ENCODE results near the gene GLS2. TPM values are rescaled to one million over a fixed set of nuclear protein-coding genes. Genes with fewer than 3 reads are reported as not detected.
A peak's percentile ranks its signal among the peaks of the same experiment; 100 is the strongest.

GLS2 gene
- total RNA-seq, 1 experiment from 2014 or later, result 4.8 TPM

DNA sequence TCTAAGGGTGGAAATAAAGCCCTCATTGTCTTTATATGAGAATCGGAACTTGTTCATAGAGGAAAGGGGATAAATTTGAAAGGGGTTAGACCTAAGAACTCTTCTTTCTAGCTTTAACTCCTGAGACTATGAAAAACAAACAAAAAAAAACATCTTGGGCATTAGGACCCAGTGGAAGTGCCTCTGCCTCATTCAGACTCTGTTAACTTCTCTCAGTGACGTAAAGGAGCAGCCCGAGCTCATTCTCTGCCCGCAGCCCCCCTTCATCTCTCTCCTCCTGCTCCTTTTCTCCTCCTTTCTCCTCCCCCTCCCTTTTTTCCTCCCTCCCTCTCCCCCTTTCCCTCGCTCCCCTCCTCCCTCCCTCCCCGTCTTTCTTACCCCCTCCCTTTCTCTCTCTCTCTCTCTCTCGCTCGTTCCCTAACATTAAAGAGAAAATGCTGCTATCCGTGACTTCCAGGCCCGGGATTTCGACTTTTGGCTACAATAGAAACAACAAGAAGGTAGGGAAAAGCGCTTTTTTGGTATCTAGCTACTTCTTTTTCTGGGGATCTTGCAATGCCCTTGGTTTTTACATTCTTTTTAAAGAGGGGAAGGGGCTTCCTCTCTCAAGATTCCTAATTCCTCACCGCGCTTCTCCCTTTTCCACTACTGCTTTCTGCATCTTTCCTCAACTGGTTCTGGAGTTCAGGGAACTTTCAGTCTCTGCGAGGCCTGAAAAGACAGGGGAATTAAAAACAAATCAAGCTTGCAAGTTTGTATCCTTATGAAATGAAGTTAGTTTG, 33.8 kb upstream of the GLS2 start, which contains the start of gene RBMS2:
RBMS2 (plus strand) TSS at position 231 of the 782 bp plus-strand sequence; CDS start at position 435, 204 bp downstream.
- TF ChIP-seq, protein P1, sequence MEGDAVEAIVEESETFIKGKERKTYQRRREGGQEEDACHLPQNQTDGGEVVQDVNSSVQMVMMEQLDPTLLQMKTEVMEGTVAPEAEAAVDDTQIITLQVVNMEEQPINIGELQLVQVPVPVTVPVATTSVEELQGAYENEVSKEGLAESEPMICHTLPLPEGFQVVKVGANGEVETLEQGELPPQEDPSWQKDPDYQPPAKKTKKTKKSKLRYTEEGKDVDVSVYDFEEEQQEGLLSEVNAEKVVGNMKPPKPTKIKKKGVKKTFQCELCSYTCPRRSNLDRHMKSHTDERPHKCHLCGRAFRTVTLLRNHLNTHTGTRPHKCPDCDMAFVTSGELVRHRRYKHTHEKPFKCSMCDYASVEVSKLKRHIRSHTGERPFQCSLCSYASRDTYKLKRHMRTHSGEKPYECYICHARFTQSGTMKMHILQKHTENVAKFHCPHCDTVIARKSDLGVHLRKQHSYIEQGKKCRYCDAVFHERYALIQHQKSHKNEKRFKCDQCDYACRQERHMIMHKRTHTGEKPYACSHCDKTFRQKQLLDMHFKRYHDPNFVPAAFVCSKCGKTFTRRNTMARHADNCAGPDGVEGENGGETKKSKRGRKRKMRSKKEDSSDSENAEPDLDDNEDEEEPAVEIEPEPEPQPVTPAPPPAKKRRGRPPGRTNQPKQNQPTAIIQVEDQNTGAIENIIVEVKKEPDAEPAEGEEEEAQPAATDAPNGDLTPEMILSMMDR (IDR thresholded peaks at IDR 0.05; ENCODE audit: unreplicated experiment), result no peak
- ChIA-PET CTCF (interaction anchor here (0.6 to 2.6 kb wide), 14 partner anchors 10 to 1068 kb away, joined by 3 to 27 read pairs (median 4); no protein-coding TSS in a partner anchor), POLR2A (interaction anchor here (0.5 to 5.7 kb wide), 30 partner anchors 8 to 403 kb away, joined by 3 to 83 read pairs (median 4); partner anchors contain the start of genes ATP5F1B, BAZ2A, GLS2 and PAN2)
- Mint-ChIP-seq H3K9me3 (ENCODE audit: unreplicated experiment) (no peaks in the 10 kb centered on the region), H3K4me1 (ENCODE audit: insufficient read depth, unreplicated experiment) (peaks cover 32% of the 10 kb centered on the region), H3K4me3 (ENCODE audit: unreplicated experiment) (peak within 1 kb of the TSS; percentile 74), H3K27ac (ENCODE audit: low read depth, unreplicated experiment) (peak within 1 kb of the TSS; percentile 91), H3K27me3 (ENCODE audit: insufficient read depth, unreplicated experiment) (no peaks in the 10 kb centered on the region), H3K36me3 (ENCODE audit: insufficient read depth, unreplicated experiment) (no peaks in the 10 kb centered on the region)
- BruUV-seq (replicated peaks), result no TSS peak
- intact Hi-C loops (cut with micrococcal nuclease), result no loop called here
- peak; percentile 94 for DNase-seq (ENCODE audit: unreplicated experiment)

DNA sequence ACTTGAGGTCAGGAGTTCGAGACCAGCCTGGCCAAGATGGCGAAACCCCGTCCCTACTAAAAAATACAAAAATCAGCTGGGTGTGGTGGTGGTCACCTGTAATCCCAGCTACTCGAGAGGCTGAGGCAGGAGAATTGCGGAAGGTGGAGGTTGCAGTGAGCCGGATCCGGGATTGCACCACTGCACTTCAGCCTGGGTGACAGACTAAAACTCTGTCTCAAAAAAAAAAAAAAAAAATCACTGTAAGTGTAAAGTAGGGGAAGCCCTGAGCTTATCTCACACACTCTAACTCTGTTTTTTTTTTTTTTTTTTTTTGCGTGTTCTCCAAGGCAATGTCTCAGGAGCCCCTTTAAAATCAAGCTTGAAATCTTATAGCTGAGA, 33.2 kb upstream of the GLS2 start:
- Mint-ChIP-seq H3K4me1 (ENCODE audit: insufficient read depth, unreplicated experiment) (peaks cover 29% of the 10 kb centered on the region), H3K9me3 (ENCODE audit: unreplicated experiment) (no peaks in the 10 kb centered on the region), H3K27ac (ENCODE audit: low read depth, unreplicated experiment) (peak overlapping the region; percentile 91), H3K27me3 (ENCODE audit: insufficient read depth, unreplicated experiment) (no peaks in the 10 kb centered on the region), H3K36me3 (ENCODE audit: insufficient read depth, unreplicated experiment) (no peaks in the 10 kb centered on the region), H3K4me3 (ENCODE audit: unreplicated experiment) (peak overlapping the region; percentile 74)
- BruUV-seq (replicated peaks), result no TSS peak
- ChIA-PET POLR2A (interaction anchor here (0.6 to 5.7 kb wide), 26 partner anchors 8 to 403 kb away, joined by 3 to 83 read pairs (median 5); partner anchors contain the start of genes ATP5F1B, BAZ2A, PAN2 and STAT2), CTCF (interaction anchor here (0.6 to 2.6 kb wide), 12 partner anchors 11 to 115 kb away, joined by 3 to 27 read pairs (median 4); no protein-coding TSS in a partner anchor)
- TF ChIP-seq, protein P1 (IDR thresholded peaks at IDR 0.05; ENCODE audit: unreplicated experiment), result no peak
- intact Hi-C loops (cut with micrococcal nuclease), result no loop called here
- no peak for DNase-seq (ENCODE audit: unreplicated experiment)

DNA sequence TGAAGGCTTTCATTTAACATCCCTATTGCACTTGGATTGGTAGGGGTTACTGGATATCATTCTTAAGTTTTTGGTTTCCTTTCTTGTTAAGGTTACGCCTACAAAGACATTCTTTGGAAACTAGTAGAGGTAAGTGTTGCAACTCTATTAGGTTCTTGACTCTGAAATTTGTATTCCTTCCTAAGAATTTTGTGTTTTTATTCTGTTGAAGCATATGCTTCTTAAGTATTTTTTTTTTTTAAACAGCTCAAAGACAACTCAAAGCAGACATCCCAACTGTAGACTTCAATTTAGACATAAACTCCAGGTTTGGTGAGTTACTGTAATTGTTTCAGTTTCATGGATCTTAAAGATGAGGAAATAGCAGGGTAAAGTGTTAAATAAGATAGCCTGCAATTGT, 32.5 kb upstream of the GLS2 start:
- ChIA-PET POLR2A (interaction anchor here (0.7 to 5.7 kb wide), 12 partner anchors 9 to 196 kb away, joined by 3 to 83 read pairs (median 8); partner anchors contain the start of genes BAZ2A and PAN2), CTCF (interaction anchor here (0.7 to 2.6 kb wide), 3 partner anchors 12 to 116 kb away, joined by 4 to 27 read pairs (median 9); no protein-coding TSS in a partner anchor)
- no peak for DNase-seq (ENCODE audit: unreplicated experiment)
- no TSS peak for BruUV-seq (replicated peaks)
- Mint-ChIP-seq H3K4me1 (ENCODE audit: insufficient read depth, unreplicated experiment) (peaks cover 29% of the 10 kb centered on the region), H3K27ac (ENCODE audit: low read depth, unreplicated experiment) (peak overlapping the region; percentile 91), H3K4me3 (ENCODE audit: unreplicated experiment) (no peak overlapping the region), H3K27me3 (ENCODE audit: insufficient read depth, unreplicated experiment) (no peaks in the 10 kb centered on the region), H3K9me3 (ENCODE audit: unreplicated experiment) (no peaks in the 10 kb centered on the region), H3K36me3 (ENCODE audit: insufficient read depth, unreplicated experiment) (no peaks in the 10 kb centered on the region)
- intact Hi-C loops (cut with micrococcal nuclease), result no loop called here
- TF ChIP-seq, protein P1 (IDR thresholded peaks at IDR 0.05; ENCODE audit: unreplicated experiment), result no peak

DNA sequence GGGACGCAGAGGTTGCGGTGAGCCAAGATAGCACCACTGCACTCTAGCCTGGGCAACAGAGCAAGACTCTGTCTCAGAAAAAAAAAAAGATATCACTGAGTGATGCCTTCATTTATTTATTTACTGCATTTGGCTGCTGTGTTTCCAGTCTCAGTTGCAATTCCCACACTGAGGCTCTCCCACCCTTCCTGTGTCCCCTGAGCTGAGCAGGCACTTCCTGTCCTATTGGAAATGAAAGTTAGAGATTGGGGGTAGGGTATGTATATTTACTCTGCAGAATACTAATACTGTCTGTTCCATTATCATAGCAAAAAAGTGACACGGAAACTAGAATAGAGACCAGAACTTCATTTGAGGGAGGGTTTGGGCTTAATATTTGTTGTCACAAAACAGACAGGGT, 32.1 kb upstream of the GLS2 start:
- peak overlapping the region; percentile 91 for H3K27ac Mint-ChIP-seq (ENCODE audit: low read depth, unreplicated experiment)
- intact Hi-C loops (cut with micrococcal nuclease), result no loop called here
- DNase-seq (ENCODE audit: unreplicated experiment), result no peak
- TF ChIP-seq, protein P1 (IDR thresholded peaks at IDR 0.05; ENCODE audit: unreplicated experiment), result no peak
- peaks cover 29% of the 10 kb centered on the region for H3K4me1 Mint-ChIP-seq (ENCODE audit: insufficient read depth, unreplicated experiment)
- no peaks in the 10 kb centered on the region for H3K27me3 Mint-ChIP-seq (ENCODE audit: insufficient read depth, unreplicated experiment)
- no TSS peak for BruUV-seq (replicated peaks)
- ChIA-PET CTCF (interaction anchor here (0.6 to 2.6 kb wide), 4 partner anchors 24 to 1373 kb away, joined by 3 to 27 read pairs (median 3); no protein-coding TSS in a partner anchor), POLR2A (interaction anchor here (0.7 to 5.7 kb wide), 6 partner anchors 11 to 197 kb away, joined by 3 to 83 read pairs (median 24); partner anchors contain the start of gene BAZ2A)
- no peaks in the 10 kb centered on the region for H3K9me3 Mint-ChIP-seq (ENCODE audit: unreplicated experiment)
- H3K36me3 Mint-ChIP-seq (ENCODE audit: insufficient read depth, unreplicated experiment), result no peaks in the 10 kb centered on the region
- H3K4me3 Mint-ChIP-seq (ENCODE audit: unreplicated experiment), result no peak overlapping the region

Data from MCF 10A (cell line).